DMS114 treated with DMSO at 0.1 percent for 48 hours (cell line): ENCODE measurements around the gene LYZL4.

ENCODE experiments used
- DNase-seq: peaks from one replicate; lab custom pipeline; 2025; ENCODE audit not compliant: unreplicated experiment; lab: John Stamatoyannopoulos, UW

Gene LYZL4

GRCh38 chr3:42428830-42429229, 18.4 kb upstream of the LYZL4 start:
- no peak for DNase-seq

- DNase-seq = no peak
Measured at GRCh38 chr3:42425736-42426407, 15.5 kb upstream of the LYZL4 start.

GRCh38 chr3:42424911-42425310, 14.5 kb upstream of the LYZL4 start:
- DNase-seq = no peak

- DNase-seq = no peak
Measured at GRCh38 chr3:42421818-42422796, 11.7 kb upstream of the LYZL4 start.

- DNase-seq = no peak
Measured at GRCh38 chr3:42419563-42419962, 9.2 kb upstream of the LYZL4 start.

GRCh38 chr3:42412526-42413155, 2.2 kb upstream of the LYZL4 start:
- no peak for DNase-seq

- DNase-seq = no peak
Measured at GRCh38 chr3:42411429-42411828, 1.0 kb upstream of the LYZL4 start.

- no peak for DNase-seq
Measured at GRCh38 chr3:42408156-42408555, 2.3 kb downstream of the LYZL4 start.

- no peak for DNase-seq
Measured at GRCh38 chr3:42406727-42407450, 3.5 kb downstream of the LYZL4 start.

GRCh38 chr3:42405857-42406256, 4.6 kb downstream of the LYZL4 start:
- DNase-seq = no peak

- no peak for DNase-seq
Measured at GRCh38 chr3:42403737-42404136, 6.7 kb downstream of the LYZL4 start.

- no peak for DNase-seq
Measured at GRCh38 chr3:42402394-42403096, 7.9 kb downstream of the LYZL4 start.

GRCh38 chr3:42398080-42398479, 12.3 kb downstream of the LYZL4 start:
- no peak for DNase-seq

GRCh38 chr3:42397644-42398043, 12.8 kb downstream of the LYZL4 start:
- DNase-seq = no peak

- DNase-seq = no peak
Measured at GRCh38 chr3:42394579-42395288, 15.7 kb downstream of the LYZL4 start.

- no peak for DNase-seq
Measured at GRCh38 chr3:42387802-42388651, 22.4 kb downstream of the LYZL4 start.

- DNase-seq = no peak
Measured at GRCh38 chr3:42381551-42382082, 28.8 kb downstream of the LYZL4 start.

- no peak for DNase-seq
Measured at GRCh38 chr3:42377681-42378080, 32.7 kb downstream of the LYZL4 start.

GRCh38 chr3:42376344-42376798, 34.0 kb downstream of the LYZL4 start:
- DNase-seq = no peak
